EL (cell line): Measurements from ENCODE around the gene ACOXL.
"Not testable (repeated sequence)": the region's sequence is repeated elsewhere in the genome, so short reads cannot be mapped to it uniquely, and the experiment has no call there.

ENCODE experiments used
- DNase-seq: peaks from one replicate; pipeline ENCODE4 v3.0.0-alpha.2; 2016

Gene ACOXL

GRCh38 chr2:110934948-110935347 lies 202.6 kb downstream of the ACOXL start:
- no peak for DNase-seq

GRCh38 chr2:110940376-110940910 lies 208.1 kb downstream of the ACOXL start:
- no peak for DNase-seq

GRCh38 chr2:110941226-110941625 lies 208.9 kb downstream of the ACOXL start:
- no peak for DNase-seq

- no peak for DNase-seq
Observed at GRCh38 chr2:110943070-110943634, 210.8 kb downstream of the ACOXL start.

- no peak for DNase-seq
Observed at GRCh38 chr2:110946902-110947301, 214.5 kb downstream of the ACOXL start.

- no peak for DNase-seq
Observed at GRCh38 chr2:110948027-110948674, 215.8 kb downstream of the ACOXL start.

GRCh38 chr2:110950281-110950680 lies 217.9 kb downstream of the ACOXL start:
- DNase-seq, result no peak

- no peak for DNase-seq
Observed at GRCh38 chr2:110955045-110955444, 222.7 kb downstream of the ACOXL start.

- no peak for DNase-seq
Observed at GRCh38 chr2:110955556-110955955, 223.2 kb downstream of the ACOXL start.

- no peak for DNase-seq
Observed at GRCh38 chr2:110957293-110957692, 224.9 kb downstream of the ACOXL start.

- DNase-seq, result no peak
Observed at GRCh38 chr2:110958346-110959119, 226.2 kb downstream of the ACOXL start.

- DNase-seq, result no peak
Observed at GRCh38 chr2:110959198-110959597, 226.8 kb downstream of the ACOXL start.

- DNase-seq, result no peak
Observed at GRCh38 chr2:110960281-110960680, 227.9 kb downstream of the ACOXL start.

- no peak for DNase-seq
Observed at GRCh38 chr2:110960954-110961353, 228.6 kb downstream of the ACOXL start.

- DNase-seq, result not testable (repeated sequence)
Observed at GRCh38 chr2:110961643-110962042, 229.3 kb downstream of the ACOXL start.

GRCh38 chr2:110969696-110970095 lies 237.3 kb downstream of the ACOXL start:
- no peak for DNase-seq

GRCh38 chr2:110970201-110970600 lies 237.8 kb downstream of the ACOXL start:
- DNase-seq, result no peak

- DNase-seq, result no peak
Observed at GRCh38 chr2:110971811-110972210, 239.4 kb downstream of the ACOXL start.

GRCh38 chr2:110973262-110973661 lies 240.9 kb downstream of the ACOXL start:
- no peak for DNase-seq

- no peak for DNase-seq
Observed at GRCh38 chr2:110977403-110977802, 245.0 kb downstream of the ACOXL start.

- no peak for DNase-seq
Observed at GRCh38 chr2:110978148-110978547, 245.8 kb downstream of the ACOXL start.

GRCh38 chr2:110978756-110979470 lies 246.5 kb downstream of the ACOXL start:
- DNase-seq, result no peak
